ENCODE measurements around the gene SIAH2.

Gene SIAH2

DNA sequence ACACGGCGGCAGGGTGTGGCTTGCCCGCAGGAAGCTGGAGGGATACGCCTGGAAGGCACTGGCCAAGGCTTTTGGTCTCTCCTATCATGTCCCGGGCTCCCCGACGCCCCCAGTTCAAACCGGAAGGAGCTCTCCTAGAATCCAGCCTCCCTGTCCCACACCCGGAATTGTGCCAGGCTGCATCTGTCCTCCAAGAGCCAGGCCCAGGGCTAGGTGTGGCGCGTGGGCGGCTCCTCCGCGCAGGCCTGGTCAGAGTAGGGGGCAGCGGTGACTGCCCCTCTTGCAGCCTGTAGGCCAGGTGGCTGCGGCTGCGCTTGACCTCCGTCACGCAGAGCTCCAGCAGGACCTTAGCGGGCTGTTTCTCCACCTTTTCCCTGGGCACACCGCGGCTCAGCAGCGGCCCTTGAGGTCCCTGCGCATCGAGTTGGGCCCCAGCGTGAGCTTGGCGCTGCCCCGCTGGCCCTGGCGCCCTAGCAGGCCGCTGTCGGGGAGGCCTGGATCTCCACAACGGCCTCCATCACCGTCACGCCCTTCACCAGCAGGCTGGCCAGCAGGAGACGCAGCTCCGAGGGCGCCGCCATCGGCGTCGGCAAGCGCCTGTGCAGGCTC is 15.9 kb upstream of the SIAH2 start:
- DNase-seq (ENCODE audit: low read depth): no peak
- H3K4me3 ChIP-seq (ENCODE audit: low read depth, low read length): no peak overlapping the region
- TF ChIP-seq, protein P1, sequence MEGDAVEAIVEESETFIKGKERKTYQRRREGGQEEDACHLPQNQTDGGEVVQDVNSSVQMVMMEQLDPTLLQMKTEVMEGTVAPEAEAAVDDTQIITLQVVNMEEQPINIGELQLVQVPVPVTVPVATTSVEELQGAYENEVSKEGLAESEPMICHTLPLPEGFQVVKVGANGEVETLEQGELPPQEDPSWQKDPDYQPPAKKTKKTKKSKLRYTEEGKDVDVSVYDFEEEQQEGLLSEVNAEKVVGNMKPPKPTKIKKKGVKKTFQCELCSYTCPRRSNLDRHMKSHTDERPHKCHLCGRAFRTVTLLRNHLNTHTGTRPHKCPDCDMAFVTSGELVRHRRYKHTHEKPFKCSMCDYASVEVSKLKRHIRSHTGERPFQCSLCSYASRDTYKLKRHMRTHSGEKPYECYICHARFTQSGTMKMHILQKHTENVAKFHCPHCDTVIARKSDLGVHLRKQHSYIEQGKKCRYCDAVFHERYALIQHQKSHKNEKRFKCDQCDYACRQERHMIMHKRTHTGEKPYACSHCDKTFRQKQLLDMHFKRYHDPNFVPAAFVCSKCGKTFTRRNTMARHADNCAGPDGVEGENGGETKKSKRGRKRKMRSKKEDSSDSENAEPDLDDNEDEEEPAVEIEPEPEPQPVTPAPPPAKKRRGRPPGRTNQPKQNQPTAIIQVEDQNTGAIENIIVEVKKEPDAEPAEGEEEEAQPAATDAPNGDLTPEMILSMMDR (IDR thresholded peaks at IDR 0.05; ENCODE audit: low read depth, low read length, missing control alignments): no peak

GRCh38 chr3:150775001-150775599 is 12.1 kb upstream of the SIAH2 start:
- no peak for DNase-seq (ENCODE audit: low read depth)
- TF ChIP-seq, protein P1 (IDR thresholded peaks at IDR 0.05; ENCODE audit: low read depth, low read length, missing control alignments): no peak
- H3K4me3 ChIP-seq (ENCODE audit: low read depth, low read length): no peak overlapping the region

GRCh38 chr3:150773616-150774192 is 10.7 kb upstream of the SIAH2 start:
- no peak for DNase-seq (ENCODE audit: low read depth)
- no peak overlapping the region for H3K4me3 ChIP-seq (ENCODE audit: low read depth, low read length)
- TF ChIP-seq, protein P1 (IDR thresholded peaks at IDR 0.05; ENCODE audit: low read depth, low read length, missing control alignments): no peak

- no peak for DNase-seq (ENCODE audit: low read depth)
- TF ChIP-seq, protein P1 (IDR thresholded peaks at IDR 0.05; ENCODE audit: low read depth, low read length, missing control alignments): no peak
Observed at GRCh38 chr3:150771600-150771999, 8.6 kb upstream of the SIAH2 start.

GRCh38 chr3:150770681-150771080 is 7.7 kb upstream of the SIAH2 start:
- H3K4me3 ChIP-seq (ENCODE audit: low read depth, low read length): no peak overlapping the region
- TF ChIP-seq, protein P1 (IDR thresholded peaks at IDR 0.05; ENCODE audit: low read depth, low read length, missing control alignments): no peak
- no peak for DNase-seq (ENCODE audit: low read depth)

More at GRCh38 chr3:150771600-150771999, 8.6 kb upstream of the SIAH2 start:
- no peak overlapping the region for H3K4me3 ChIP-seq (ENCODE audit: low read depth, low read length)

- H3K4me3 ChIP-seq (ENCODE audit: low read depth, low read length): no peak overlapping the region
- TF ChIP-seq, protein P1 (IDR thresholded peaks at IDR 0.05; ENCODE audit: low read depth, low read length, missing control alignments): no peak
- no peak for DNase-seq (ENCODE audit: low read depth)
Observed at GRCh38 chr3:150766742-150767141, 3.8 kb upstream of the SIAH2 start.

Data from GM12864 (cell line).